ENCODE data around the gene TAL1. TPM values are rescaled to one million over a fixed set of nuclear protein-coding genes. Genes with fewer than 3 reads are reported as not detected.

TAL1 gene
- total and polyA plus RNA-seq, 2 of the 13 experiments (the other 11 are each of a cell fraction or from before 2014, with no cell fraction given), result 0.05 TPM; not detected in 1

DNA sequence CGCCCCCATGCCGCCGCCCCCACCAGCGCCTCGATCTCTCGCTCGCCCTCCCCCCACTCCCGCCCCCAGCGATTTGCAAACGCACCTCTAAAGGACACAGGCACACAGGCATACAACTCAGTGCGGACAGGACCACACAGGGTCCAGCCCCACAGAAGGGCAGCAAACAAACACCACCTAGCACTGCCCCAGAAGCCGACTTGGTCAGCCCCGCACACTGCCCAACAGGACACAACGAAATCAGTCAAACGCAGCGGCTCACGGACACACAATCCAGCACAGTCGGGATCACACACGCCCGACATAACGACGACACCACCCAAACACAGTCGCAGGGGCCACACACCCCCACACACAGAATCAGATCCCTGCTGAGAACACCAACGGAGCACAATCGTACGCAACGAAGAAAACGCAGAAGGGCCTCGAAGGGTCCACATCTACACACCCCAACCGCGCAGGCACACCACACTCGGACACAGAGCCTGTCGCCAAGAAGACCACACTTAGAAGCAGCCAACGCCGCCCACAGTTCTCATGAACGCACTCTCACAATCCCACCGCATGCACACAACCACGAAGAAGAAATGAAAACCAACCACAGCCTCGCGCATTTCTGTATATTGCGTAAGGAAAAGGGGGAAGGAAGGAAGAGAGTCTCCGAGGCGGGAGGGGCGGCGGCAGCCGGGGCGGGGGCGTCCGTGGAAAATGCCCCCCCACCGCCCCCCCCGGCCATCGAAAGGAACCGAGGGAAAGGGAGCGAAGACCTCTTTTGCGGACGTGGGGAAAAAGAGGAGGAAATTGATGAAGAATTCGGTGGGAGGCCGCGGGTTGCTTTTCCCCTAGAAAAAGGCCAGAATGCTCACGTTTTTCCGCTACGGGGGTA, 481 bp downstream of the TAL1 start (continued):
- TF ChIP-seq, protein P1, sequence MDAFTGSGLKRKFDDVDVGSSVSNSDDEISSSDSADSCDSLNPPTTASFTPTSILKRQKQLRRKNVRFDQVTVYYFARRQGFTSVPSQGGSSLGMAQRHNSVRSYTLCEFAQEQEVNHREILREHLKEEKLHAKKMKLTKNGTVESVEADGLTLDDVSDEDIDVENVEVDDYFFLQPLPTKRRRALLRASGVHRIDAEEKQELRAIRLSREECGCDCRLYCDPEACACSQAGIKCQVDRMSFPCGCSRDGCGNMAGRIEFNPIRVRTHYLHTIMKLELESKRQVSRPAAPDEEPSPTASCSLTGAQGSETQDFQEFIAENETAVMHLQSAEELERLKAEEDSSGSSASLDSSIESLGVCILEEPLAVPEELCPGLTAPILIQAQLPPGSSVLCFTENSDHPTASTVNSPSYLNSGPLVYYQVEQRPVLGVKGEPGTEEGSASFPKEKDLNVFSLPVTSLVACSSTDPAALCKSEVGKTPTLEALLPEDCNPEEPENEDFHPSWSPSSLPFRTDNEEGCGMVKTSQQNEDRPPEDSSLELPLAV (CRISPR knock-in tag; conservative IDR thresholded peaks at IDR 0.05; ENCODE audit: low read depth), result no peak
- TF ChIP-seq, protein P2, sequence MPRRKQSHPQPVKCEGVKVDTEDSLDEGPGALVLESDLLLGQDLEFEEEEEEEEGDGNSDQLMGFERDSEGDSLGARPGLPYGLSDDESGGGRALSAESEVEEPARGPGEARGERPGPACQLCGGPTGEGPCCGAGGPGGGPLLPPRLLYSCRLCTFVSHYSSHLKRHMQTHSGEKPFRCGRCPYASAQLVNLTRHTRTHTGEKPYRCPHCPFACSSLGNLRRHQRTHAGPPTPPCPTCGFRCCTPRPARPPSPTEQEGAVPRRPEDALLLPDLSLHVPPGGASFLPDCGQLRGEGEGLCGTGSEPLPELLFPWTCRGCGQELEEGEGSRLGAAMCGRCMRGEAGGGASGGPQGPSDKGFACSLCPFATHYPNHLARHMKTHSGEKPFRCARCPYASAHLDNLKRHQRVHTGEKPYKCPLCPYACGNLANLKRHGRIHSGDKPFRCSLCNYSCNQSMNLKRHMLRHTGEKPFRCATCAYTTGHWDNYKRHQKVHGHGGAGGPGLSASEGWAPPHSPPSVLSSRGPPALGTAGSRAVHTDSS (CRISPR knock-in tag; conservative IDR thresholded peaks at IDR 0.05), result no peak
- TF ChIP-seq NR3C1 (CRISPR knock-in tag; IDR thresholded peaks at IDR 0.05) (no peak), ZSCAN29 (CRISPR knock-in tag; conservative IDR thresholded peaks at IDR 0.05) (no peak)

DNA sequence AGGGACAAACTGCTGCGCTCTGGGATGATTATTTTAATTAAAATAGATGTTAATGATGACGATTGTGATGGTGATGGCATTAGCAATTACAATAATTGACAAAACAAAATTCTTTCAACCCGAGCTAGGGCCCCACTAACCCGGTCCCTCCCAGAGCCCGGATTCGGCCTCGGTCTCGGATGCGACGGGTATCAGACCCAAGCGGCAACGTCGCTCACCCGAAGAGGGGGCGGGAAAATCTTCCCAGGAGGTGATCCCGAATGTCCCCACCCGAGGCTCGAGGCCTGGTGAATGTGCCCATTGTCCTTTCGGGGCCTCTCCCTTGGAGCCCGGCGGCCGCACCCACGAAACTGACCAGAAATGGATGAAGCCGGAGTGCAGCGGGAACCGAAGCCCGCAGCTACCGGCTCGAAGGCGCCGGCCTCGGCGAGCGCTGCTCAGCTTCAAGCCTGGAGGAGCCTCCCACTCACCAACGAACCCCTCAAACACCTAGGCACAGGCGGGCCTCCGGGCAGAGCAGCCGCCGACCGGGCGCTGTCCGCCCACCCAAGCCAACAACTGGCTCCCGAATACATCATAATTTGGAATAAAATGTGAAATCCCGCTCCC, 1.2 kb downstream of the TAL1 start:
- FAIRE-seq (no peak), DNase-seq (ENCODE audit: low spot score) (no peak), ATAC-seq (no peak)
- Histone ChIP-seq H3K36me3 (replicated peaks in 1 of 2; ENCODE audit: control insufficient read depth in 1 of 2, insufficient read depth in 2 of 2, low read length in 2 of 2) (no peaks in the 10 kb centered on the region), H3K4me3 (replicated peaks in 1 of 3; ENCODE audit: insufficient read depth in 1 of 3, low read depth in 2 of 3, low read length in 3 of 3) (no peak overlapping the region), H3K9ac (ENCODE audit: insufficient read depth, low read depth, low read length) (no peak overlapping the region), H2AFZ (ENCODE audit: low read length) (no peak overlapping the region), H4K20me1 (ENCODE audit: insufficient read depth, low read length) (no peaks in the 10 kb centered on the region), H3K4me2 (ENCODE audit: low read depth, low read length) (no peak overlapping the region), H3K79me2 (ENCODE audit: insufficient read depth, low read length) (no peaks in the 10 kb centered on the region), H3K27ac (ENCODE audit: extremely low read length, insufficient read depth, low read length) (no peak overlapping the region), H3K9me3 (ENCODE audit: low read length) (no peaks in the 10 kb centered on the region), H3K4me1 (ENCODE audit: insufficient read depth, low read length) (peaks cover 21% of the 10 kb centered on the region), H3K27me3 (ENCODE audit: control insufficient read depth in 1 of 2, insufficient read depth in 2 of 2, low read length in 2 of 2) (peaks cover 17 to 96% of the 10 kb centered on the region in 2 experiments)
- intact Hi-C loops (cut with micrococcal nuclease; ENCODE audit: unreplicated experiment), result no loop called here
- ChIA-PET CTCF (ENCODE audit: low intra/inter-chr PET ratio, low total read pairs) (no interaction called here), POLR2A (no interaction called here)
- BruUV-seq (replicated peaks), result no TSS peak
- WGBS (ENCODE audit: low lambda C conversion rate), result 74% methylated on average over 21 of the region's 44 CpGs
- in situ Hi-C loops (cut with HindIII; ENCODE audit: extremely low pct_ligation_motif_present, low pct_unique_long_range_greater_than_20kb), result no loop called here
- TF ChIP-seq RXRA (CRISPR knock-in tag; IDR thresholded peaks at IDR 0.05) (no peak), CHD4 (IDR thresholded peaks at IDR 0.05; ENCODE audit: borderline replicate concordance, low read length) (no peak), ZNF234 (CRISPR knock-in tag; conservative IDR thresholded peaks at IDR 0.05) (no peak), CC2D1A (CRISPR knock-in tag; IDR thresholded peaks at IDR 0.05) (no peak), TBX3 (IDR thresholded peaks at IDR 0.05; ENCODE audit: borderline replicate concordance) (no peak), ZNF720 (CRISPR knock-in tag; IDR thresholded peaks at IDR 0.05) (no peak), NR3C1 (CRISPR knock-in tag; IDR thresholded peaks at IDR 0.05) (no peak)
- TF ChIP-seq, protein P3, sequence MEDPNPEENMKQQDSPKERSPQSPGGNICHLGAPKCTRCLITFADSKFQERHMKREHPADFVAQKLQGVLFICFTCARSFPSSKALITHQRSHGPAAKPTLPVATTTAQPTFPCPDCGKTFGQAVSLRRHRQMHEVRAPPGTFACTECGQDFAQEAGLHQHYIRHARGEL (CRISPR knock-in tag; IDR thresholded peaks at IDR 0.05), result no peak
- TF ChIP-seq, protein P4, sequence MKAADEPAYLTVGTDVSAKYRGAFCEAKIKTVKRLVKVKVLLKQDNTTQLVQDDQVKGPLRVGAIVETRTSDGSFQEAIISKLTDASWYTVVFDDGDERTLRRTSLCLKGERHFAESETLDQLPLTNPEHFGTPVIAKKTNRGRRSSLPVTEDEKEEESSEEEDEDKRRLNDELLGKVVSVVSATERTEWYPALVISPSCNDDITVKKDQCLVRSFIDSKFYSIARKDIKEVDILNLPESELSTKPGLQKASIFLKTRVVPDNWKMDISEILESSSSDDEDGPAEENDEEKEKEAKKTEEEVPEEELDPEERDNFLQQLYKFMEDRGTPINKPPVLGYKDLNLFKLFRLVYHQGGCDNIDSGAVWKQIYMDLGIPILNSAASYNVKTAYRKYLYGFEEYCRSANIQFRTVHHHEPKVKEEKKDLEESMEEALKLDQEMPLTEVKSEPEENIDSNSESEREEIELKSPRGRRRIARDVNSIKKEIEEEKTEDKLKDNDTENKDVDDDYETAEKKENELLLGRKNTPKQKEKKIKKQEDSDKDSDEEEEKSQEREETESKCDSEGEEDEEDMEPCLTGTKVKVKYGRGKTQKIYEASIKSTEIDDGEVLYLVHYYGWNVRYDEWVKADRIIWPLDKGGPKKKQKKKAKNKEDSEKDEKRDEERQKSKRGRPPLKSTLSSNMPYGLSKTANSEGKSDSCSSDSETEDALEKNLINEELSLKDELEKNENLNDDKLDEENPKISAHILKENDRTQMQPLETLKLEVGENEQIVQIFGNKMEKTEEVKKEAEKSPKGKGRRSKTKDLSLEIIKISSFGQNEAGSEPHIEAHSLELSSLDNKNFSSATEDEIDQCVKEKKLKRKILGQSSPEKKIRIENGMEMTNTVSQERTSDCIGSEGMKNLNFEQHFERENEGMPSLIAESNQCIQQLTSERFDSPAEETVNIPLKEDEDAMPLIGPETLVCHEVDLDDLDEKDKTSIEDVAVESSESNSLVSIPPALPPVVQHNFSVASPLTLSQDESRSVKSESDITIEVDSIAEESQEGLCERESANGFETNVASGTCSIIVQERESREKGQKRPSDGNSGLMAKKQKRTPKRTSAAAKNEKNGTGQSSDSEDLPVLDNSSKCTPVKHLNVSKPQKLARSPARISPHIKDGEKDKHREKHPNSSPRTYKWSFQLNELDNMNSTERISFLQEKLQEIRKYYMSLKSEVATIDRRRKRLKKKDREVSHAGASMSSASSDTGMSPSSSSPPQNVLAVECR (CRISPR knock-in tag; IDR thresholded peaks at IDR 0.05; ENCODE audit: borderline replicate concordance), result no peak
